GM12892 (cell line): ENCODE data around the gene SEC63.
"Not testable (repeated sequence)": the region's sequence is repeated elsewhere in the genome, so short reads cannot be mapped to it uniquely, and the experiment has no call there.

Experiments used
- POLR2A ChIP-seq: IDR thresholded peaks from 2 replicates; pipeline ENCODE4 v1.6.1; 2011; ENCODE audit warnings: low read depth, low read length, control low read depth
- TAF1 ChIP-seq: IDR thresholded peaks from 2 replicates; pipeline ENCODE4 v1.6.1; 2011; ENCODE audit warnings: low read depth, mild to moderate bottlenecking, control low read depth, low read length, borderline replicate concordance

DNA sequence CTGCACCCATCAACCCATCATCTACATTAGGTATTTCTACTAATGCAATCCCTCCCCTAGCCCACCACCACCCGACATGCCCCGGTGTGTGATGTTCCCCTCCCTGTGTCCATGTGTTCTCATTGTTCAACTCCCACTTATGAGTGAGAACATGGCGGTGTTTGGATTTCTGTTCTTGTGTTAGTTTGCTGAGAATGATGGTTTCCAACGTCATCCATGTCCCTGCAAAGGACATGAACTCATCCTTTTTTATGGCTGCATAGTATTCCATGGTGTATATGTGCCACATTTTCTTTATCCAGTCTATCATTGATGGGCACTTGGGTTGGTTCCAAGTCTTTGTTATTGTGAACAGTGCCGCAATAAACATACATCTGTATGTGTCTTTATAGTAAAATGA, 72.1 kb downstream of the SEC63 start:
- TF ChIP-seq POLR2A, TAF1: not testable (repeated sequence)
